ENCODE measurements around the gene PRXL2A. TPM values are rescaled to one million over a fixed set of nuclear protein-coding genes. Genes with fewer than 3 reads are reported as not detected.
A peak's percentile ranks its signal among the peaks of the same experiment; 100 is the strongest.

Gene PRXL2A
- total and polyA plus RNA-seq, 2 experiments from 2014 or later: 31.8 to 51.7 TPM

GRCh38 chr10:80414142-80414895, 6.0 kb downstream of the PRXL2A start:
- H3K4me3 Mint-ChIP-seq: no peak overlapping the region
- H3K9me3 Mint-ChIP-seq: no peaks in the 10 kb centered on the region
- no peak overlapping the region for H3K27ac ChIP-seq (ENCODE audit: low read depth)
- peaks cover 24% of the 10 kb centered on the region for H3K27me3 ChIP-seq (ENCODE audit: insufficient read depth)
- H3K36me3 Mint-ChIP-seq (ENCODE audit: low read depth): peaks cover 4% of the 10 kb centered on the region; the same call in 1 of the 3 replicates
- peaks cover 8% of the 10 kb centered on the region for H3K27me3 Mint-ChIP-seq (ENCODE audit: insufficient read depth, low read depth, poor library complexity)
- DNase-seq (ENCODE audit: low spot score) (no peak), ATAC-seq (no peak)
- H3K4me2 ChIP-seq: no peak overlapping the region
- H3F3A ChIP-seq (replicated peaks; ENCODE audit: low read depth): no peaks in the 10 kb centered on the region
- no peak overlapping the region for H2AFZ ChIP-seq
- H3K9me2 ChIP-seq (ENCODE audit: insufficient read depth): no peaks in the 10 kb centered on the region
- H3K4me1 ChIP-seq (ENCODE audit: insufficient read depth): peaks cover 42% of the 10 kb centered on the region
- H3K4me3 ChIP-seq: no peak overlapping the region
- TF ChIP-seq STAT1 (IDR thresholded peaks at IDR 0.05; ENCODE audit: unreplicated experiment): no peak
- H3K79me2 ChIP-seq (replicated peaks; ENCODE audit: insufficient read depth): peaks cover 34% of the 10 kb centered on the region
- peaks cover 64% of the 10 kb centered on the region for H3K4me1 Mint-ChIP-seq
- peaks cover 41% of the 10 kb centered on the region for H4K20me1 ChIP-seq (replicated peaks; ENCODE audit: insufficient read depth)
- H3K27ac Mint-ChIP-seq: no peak overlapping the region
- H3K36me3 ChIP-seq (ENCODE audit: insufficient read depth): no peaks in the 10 kb centered on the region

GRCh38 chr10:80415734-80416478, 7.6 kb downstream of the PRXL2A start:
- Histone ChIP-seq H3K27ac (ENCODE audit: low read depth) (no peak overlapping the region), H3K79me2 (replicated peaks; ENCODE audit: insufficient read depth) (peaks cover 31% of the 10 kb centered on the region), H3K4me1 (ENCODE audit: insufficient read depth) (peaks cover 42% of the 10 kb centered on the region), H3K4me3 (no peak overlapping the region), H4K20me1 (replicated peaks; ENCODE audit: insufficient read depth) (peaks cover 40% of the 10 kb centered on the region), H2AFZ (no peak overlapping the region), H3K4me2 (peak overlapping the region; percentile 75), H3K36me3 (ENCODE audit: insufficient read depth) (no peaks in the 10 kb centered on the region), H3F3A (replicated peaks; ENCODE audit: low read depth) (no peaks in the 10 kb centered on the region), H3K9me2 (ENCODE audit: insufficient read depth) (no peaks in the 10 kb centered on the region), H3K27me3 (ENCODE audit: insufficient read depth) (peaks cover 16% of the 10 kb centered on the region)
- ATAC-seq (no peak), DNase-seq (ENCODE audit: low spot score) (no peak)
- no peak for TF ChIP-seq CTCF (conservative IDR thresholded peaks at IDR 0.05; ENCODE audit: low read depth in 2 of 2)
- no peak for TF ChIP-seq POLR2AphosphoS5 (IDR thresholded peaks at IDR 0.05; ENCODE audit: low read depth)
- no peak for TF ChIP-seq ZNF114 (CRISPR knock-in tag; IDR thresholded peaks at IDR 0.05)
- no peak for TF ChIP-seq EZH2phosphoT487 (IDR thresholded peaks at IDR 0.05; ENCODE audit: unreplicated experiment)
- TF ChIP-seq CREB1 (CRISPR knock-in tag; IDR thresholded peaks at IDR 0.05; ENCODE audit: low read depth): no peak
- no peak for TF ChIP-seq ETS1 (IDR thresholded peaks at IDR 0.05)
- no peak overlapping the region for H3K27ac Mint-ChIP-seq
- H3K4me3 Mint-ChIP-seq: no peak overlapping the region
- peaks cover 10% of the 10 kb centered on the region for H3K27me3 Mint-ChIP-seq (ENCODE audit: insufficient read depth, low read depth, poor library complexity)
- no peaks in the 10 kb centered on the region for H3K9me3 Mint-ChIP-seq
- peaks cover 2% of the 10 kb centered on the region; the same call in 1 of the 3 replicates for H3K36me3 Mint-ChIP-seq (ENCODE audit: low read depth)
- H3K4me1 Mint-ChIP-seq: peaks cover 64% of the 10 kb centered on the region

Data from GM23338 (cell line).